Mucosa of stomach (tissue), 1 donor: Measurements from ENCODE around the gene TRABD.
"Not testable (repeated sequence)": the region's sequence is repeated elsewhere in the genome, so short reads cannot be mapped to it uniquely, and the experiment has no call there.

Experiments
- H3K27me3 ChIP-seq: one replicate; pipeline ENCODE4 v1.7.0; 2013; ENCODE audit warnings: mild to moderate bottlenecking, low read length; ENCODE audit not compliant: control insufficient read depth, insufficient read depth
- H3K36me3 ChIP-seq: one replicate; pipeline ENCODE4 v1.7.0; 2013; ENCODE audit warnings: low read length; ENCODE audit not compliant: control insufficient read depth, insufficient read depth
- H3K4me1 ChIP-seq: one replicate; pipeline ENCODE4 v1.7.0; 2013; ENCODE audit warnings: mild to moderate bottlenecking, low read length; ENCODE audit not compliant: control insufficient read depth, insufficient read depth
- H3K4me3 ChIP-seq: one replicate; pipeline ENCODE4 v1.7.0; 2013; ENCODE audit warnings: low read length
- H3K9ac ChIP-seq: one replicate; pipeline ENCODE4 v1.7.0; 2013; ENCODE audit warnings: mild to moderate bottlenecking, low read length, moderate library complexity
- H3K9me3 ChIP-seq: one replicate; pipeline ENCODE4 v1.7.0; 2013; ENCODE audit warnings: mild to moderate bottlenecking, low read length, moderate library complexity; ENCODE audit not compliant: control insufficient read depth
- donor health status: Pancreatic carcinoma.

The TRABD gene

DNA sequence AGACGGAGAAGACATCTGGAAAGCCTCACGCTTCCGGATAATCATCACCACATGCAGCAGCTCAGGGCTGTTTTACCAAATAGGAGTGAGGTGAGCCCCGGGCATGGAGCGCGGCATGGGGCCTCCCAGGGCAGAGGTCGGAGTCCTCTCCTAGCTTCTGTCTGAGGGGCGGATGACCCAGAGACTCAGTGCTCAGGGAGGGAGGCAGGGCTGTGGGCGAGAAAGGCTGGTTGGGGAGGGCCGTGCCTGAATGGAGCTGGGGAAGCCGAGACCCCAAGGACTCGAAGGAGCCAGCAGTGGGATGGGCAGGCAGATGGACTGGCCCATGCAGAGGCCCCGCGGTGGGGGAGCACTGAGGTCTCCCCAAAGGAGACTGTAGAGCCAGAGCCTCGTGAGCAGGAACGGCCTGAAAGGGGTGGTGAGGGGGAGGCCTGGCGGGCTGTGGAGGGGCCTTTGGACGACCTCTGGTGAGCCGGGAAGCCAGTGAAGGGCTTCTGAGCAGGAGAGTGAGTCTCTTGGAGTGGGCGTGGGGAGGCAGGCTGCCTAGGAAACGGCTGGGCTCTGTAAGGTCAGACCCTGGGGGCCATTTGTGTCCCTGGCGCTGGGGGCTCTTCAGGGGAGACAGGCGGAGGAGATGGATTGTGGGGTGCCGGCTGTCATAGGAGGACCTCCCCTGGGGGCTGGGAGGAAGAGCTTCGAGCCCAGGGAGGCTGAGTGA, 39.8 kb upstream of the TRABD start:
- H3K4me1 ChIP-seq: no peaks in the 10 kb centered on the region
- no peaks in the 10 kb centered on the region for H3K36me3 ChIP-seq
- peaks cover 6% of the 10 kb centered on the region for H3K27me3 ChIP-seq
- no peak overlapping the region for H3K4me3 ChIP-seq
- no peaks in the 10 kb centered on the region for H3K9me3 ChIP-seq
- H3K9ac ChIP-seq: no peak overlapping the region

DNA sequence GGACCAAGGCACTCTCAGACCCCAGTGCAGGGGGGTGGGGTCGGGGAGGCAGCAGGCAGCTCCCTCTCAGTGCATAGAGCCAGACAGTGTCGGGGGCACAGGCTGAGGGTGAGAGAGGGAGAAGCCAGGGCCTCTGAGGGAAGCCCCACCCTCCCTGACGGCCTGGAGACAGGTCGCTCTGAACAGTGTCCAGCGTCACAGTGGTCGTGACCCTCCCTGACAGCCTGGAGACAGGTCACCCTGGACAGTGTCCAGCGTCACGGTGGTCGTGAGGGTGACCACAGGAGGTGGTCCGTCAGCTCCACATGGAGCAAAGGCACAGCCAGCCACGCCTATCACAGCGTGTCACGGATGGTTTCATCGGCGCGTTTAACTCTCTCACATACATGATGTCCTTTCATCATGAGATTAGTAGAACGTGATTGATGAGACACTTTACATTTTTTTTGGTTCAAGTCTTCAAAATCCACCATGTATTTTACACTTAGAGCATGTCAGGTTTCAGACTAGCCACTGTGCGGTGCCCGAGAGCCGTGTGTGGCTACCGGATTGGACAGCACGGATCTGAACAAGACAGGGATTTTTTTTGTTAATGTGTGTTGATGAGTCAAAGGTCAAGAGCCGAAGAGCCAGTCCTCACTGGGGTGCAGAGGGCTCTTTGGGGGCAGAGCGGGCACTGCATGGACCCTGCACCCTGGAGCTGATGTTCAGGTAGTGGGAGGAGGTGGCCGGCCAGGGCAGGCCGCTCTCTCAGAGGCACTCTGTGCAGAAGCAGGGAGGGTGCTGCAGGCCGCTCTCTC, 39.1 kb upstream of the TRABD start:
- no peaks in the 10 kb centered on the region for H3K36me3 ChIP-seq
- no peaks in the 10 kb centered on the region for H3K9me3 ChIP-seq
- H3K9ac ChIP-seq: no peak overlapping the region
- no peaks in the 10 kb centered on the region for H3K4me1 ChIP-seq
- H3K27me3 ChIP-seq: peaks cover 6% of the 10 kb centered on the region
- no peak overlapping the region for H3K4me3 ChIP-seq

DNA sequence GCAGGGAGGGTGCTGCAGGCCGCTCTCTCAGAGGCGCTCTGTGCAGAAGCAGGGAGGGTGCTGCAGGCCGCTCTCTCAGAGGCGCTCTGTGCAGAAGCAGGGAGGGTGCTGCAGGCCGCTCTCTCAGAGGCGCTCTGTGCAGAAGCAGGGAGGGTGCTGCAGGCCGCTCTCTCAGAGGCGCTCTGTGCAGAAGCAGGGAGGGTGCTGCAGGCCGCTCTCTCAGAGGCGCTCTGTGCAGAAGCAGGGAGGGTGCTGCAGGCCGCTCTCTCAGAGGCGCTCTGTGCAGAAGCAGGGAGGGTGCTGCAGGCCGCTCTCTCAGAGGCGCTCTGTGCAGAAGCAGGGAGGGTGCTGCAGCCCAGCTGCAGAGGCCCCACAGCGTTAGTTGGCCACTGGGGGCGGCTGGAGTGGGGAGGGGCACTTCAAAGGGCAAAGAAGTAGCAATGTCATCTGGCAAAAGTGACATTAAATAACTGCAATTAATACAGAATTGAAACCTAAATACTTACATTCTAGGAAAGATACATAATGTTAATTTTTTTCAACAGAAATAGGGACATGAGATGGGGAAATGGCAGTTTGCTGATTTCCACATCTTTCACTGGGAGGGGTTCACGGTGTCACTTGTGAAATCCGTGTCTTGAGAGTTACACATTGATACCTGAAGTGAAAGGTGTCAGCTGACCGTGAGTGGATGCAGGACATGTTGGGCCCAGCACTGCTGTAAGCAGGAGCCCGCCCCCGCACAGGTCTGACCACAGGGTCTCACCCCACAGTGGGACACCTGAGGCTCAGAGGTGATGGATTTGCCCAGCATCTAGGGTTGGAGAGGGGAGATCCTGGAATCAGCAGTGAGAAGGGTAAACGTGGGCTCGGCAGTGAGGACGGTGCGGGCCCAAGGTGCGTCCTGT, 38.2 kb upstream of the TRABD start:
- H3K9ac ChIP-seq, H3K27me3 ChIP-seq: not testable (repeated sequence)

DNA sequence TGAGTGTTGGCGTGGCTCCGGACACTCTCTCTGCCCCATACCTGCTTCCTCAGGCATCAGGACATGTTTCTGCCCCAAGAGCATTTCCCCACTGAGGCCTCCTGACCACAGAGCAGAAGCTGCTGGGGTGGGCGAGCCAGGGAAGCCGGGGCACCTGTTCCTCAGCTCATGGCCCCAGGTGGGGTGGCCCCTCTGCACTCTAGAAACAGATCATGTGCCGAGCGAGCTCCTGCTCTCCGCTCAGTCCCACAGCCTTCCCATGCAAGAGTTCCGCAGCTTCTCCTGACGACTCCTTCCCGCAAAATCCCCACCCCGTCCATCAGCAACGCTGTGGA, 37.6 kb upstream of the TRABD start:
- Histone ChIP-seq H3K36me3 (no peaks in the 10 kb centered on the region), H3K4me3 (no peak overlapping the region), H3K4me1 (no peaks in the 10 kb centered on the region), H3K9ac (no peak overlapping the region), H3K9me3 (no peaks in the 10 kb centered on the region), H3K27me3 (peaks cover 6% of the 10 kb centered on the region)

More for the DNA sequence above, 38.2 kb upstream of the TRABD start:
- not testable (repeated sequence) for H3K9me3 ChIP-seq, H3K4me1 ChIP-seq, H3K4me3 ChIP-seq, H3K36me3 ChIP-seq

DNA sequence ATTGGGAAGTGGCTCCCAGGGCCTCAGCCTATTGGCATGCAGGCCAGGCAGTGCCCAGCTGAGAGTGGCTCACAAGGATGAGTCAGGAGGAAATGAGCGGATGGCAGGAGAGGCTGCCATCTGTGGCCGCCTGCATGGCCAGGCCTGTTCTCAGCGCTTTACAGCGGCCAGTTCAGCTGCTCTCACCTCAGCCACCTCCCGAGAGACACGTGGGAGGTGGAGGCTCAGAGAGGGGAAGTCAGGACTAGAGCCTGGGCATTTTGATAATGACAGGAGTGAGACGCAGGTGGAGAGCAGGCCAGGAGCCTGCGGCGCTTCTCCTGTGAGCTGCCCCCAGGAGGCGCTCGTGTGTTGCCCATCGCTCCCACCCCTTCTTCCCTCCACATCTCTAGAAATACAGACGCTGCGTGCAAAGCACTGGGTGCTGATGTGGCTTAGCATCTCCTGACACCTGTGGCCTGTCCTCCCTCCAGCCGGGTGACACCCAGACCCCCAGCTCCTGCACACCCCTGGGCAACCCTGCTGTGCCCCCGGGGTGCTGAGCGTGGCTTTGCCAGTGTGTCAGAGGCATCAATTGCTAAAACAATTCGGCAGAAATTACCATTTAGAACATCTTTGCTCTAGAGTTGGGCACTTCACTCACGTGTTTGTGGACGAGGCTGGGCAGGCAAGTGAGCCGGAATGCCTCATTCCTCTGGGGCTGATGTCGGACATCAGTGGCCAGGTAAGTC, 36.6 kb upstream of the TRABD start:
- H3K4me1 ChIP-seq: no peaks in the 10 kb centered on the region
- H3K9me3 ChIP-seq: no peaks in the 10 kb centered on the region
- H3K27me3 ChIP-seq: peaks cover 6% of the 10 kb centered on the region
- no peak overlapping the region for H3K9ac ChIP-seq
- no peak overlapping the region for H3K4me3 ChIP-seq
- H3K36me3 ChIP-seq: no peaks in the 10 kb centered on the region

DNA sequence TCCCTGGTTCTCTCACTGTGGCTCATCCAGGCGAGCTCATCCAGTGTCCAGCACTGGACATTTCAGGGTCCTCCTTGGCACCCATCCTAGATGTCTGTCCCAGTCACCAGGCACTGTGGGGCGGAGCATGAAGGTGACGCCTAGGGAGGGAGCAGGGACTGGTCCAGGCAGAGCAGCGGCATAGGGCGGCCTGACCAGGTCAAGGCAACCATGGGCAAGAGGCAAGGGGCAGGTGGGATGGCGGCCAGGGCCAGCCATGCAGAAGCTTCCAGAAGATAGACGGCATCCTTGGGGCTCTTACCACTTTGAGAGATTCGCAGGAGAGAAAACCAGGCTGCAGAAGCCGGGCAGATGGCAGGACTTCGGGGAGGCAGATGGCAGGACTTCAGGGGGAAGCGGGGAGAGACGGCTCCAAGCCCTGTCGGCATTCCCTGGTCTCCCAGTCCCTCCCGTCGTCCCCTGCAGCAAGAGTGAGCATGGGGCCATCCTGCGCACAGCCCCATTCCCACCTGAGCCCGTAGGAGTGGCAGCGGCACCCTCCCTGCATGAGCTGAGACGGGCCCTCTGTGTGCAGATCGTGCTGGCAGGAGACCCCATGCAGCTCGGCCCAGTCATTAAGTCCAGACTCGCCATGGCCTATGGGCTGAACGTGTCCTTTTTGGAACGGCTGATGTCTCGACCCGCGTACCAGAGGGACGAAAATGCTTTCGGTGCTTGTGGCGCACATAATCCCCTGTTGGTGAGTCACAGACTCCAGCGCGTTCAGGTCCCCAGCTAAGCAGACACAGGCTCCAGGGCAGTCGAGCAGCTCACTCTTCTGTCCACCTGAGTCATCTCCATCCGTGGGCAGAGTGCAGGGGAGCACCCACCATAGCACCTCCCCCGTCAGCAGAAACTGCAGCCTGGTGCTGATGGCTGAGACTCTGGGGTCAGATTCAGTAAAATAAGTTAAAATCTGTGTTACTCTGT, 35.3 kb upstream of the TRABD start:
- Histone ChIP-seq H3K9ac (no peak overlapping the region), H3K4me1 (no peaks in the 10 kb centered on the region), H3K27me3 (peaks cover 6% of the 10 kb centered on the region), H3K36me3 (no peaks in the 10 kb centered on the region), H3K9me3 (no peaks in the 10 kb centered on the region), H3K4me3 (no peak overlapping the region)

DNA sequence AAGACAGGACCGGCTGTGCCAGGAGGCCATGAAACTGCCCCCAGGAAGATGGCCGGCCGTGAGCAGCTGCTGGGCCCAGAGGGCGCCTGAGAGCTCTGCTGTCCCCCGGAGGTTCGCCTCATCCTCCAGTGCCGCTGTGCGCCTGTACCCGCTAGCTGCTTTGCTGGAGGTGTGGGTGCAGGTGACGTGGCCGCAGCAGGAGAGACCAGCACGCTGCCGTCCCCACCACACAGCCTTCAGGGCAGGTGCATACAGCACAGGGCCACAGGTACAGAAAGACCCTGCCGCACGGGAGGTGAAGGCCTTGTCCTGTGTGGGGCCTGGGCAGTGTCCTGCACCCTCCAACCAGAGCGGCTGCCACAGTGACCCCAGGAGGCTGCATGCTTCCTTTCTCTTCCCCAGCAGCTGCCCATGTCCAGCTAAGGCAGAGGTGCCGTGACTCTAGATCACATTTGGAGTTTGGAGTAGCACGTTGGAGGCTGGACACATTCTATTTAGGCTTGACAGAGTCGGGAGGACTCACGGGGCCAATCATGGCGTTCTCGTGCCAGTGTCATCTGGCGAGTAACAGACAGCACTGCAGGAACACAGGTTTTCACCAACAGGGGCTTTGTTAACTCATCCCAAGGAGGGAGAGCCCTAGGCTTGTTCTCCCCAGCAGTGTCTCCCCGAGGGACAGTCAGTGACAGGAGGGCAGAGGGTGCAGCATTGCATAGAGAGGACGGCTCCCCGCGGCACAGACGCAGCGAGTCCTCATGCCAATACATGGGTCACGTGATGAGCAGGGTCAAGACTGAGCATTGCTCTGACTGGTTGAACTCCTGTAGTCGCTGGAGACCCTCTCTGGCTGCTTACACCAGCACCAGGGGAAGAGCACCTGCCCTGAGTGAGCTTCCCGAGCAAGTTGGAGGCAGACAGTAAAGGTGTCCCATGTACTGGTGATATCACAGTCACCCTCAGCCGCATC, 33.9 kb upstream of the TRABD start:
- no peak overlapping the region for H3K4me3 ChIP-seq
- H3K36me3 ChIP-seq: no peaks in the 10 kb centered on the region
- peaks cover 6% of the 10 kb centered on the region for H3K27me3 ChIP-seq
- no peaks in the 10 kb centered on the region for H3K4me1 ChIP-seq
- H3K9me3 ChIP-seq: no peaks in the 10 kb centered on the region
- H3K9ac ChIP-seq: no peak overlapping the region

DNA sequence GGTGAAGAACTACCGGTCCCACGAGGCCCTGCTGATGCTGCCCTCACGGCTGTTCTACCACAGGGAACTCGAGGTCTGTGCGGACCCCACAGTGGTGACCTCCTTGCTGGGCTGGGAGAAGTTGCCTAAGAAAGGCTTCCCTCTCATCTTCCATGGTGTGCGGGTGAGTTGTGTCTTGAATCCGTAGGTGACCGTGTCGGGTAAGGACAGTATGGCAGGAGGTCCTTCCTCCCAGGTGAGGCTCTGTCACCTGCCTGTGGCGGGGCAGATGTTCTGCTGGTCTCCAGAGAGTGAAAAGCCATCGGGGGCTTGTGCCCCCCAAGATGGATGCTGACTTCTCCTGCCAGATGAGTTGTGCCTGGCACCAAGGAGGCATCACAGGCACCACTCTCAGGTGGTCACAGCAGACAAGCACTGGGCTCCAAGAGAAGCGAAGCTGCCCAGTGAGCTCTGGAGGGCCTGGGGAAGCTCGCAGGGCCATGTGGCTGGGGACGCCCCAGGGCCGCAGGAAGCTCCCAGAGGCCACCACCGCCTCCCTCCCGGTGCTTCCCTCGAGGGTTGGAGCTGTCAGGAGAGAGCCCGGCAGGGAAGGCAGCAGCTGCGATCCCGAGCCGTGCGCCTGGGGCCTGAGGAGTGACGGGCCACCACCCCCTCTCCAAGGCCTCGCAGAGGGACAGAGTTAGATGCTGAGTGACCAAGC, 32.5 kb upstream of the TRABD start:
- Histone ChIP-seq H3K27me3 (peaks cover 11% of the 10 kb centered on the region), H3K4me3 (no peak overlapping the region), H3K4me1 (peaks cover 5% of the 10 kb centered on the region), H3K9ac (no peak overlapping the region), H3K9me3 (no peaks in the 10 kb centered on the region), H3K36me3 (no peaks in the 10 kb centered on the region)

DNA sequence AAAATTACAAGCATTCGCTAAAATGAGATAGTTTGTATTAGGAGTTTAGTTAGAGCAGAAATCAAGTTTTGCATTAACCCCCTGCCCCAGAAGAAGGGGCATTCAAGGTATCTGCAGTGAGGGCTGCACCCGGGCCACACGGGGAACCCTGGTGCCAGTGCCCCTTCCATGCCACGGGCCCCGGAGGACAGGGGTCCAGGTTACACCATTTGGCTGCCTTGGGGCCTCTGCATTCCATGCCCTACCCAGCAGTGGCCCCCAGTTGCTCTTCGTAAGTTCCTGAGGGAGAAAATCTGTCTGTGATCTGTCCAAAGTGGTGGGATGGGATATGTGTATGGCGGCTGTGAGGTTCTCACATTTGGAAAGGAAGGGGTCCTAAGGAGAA, 32.0 kb upstream of the TRABD start:
- no peaks in the 10 kb centered on the region for H3K36me3 ChIP-seq
- no peaks in the 10 kb centered on the region for H3K9me3 ChIP-seq
- H3K27me3 ChIP-seq: peaks cover 11% of the 10 kb centered on the region
- H3K4me3 ChIP-seq: no peak overlapping the region
- H3K9ac ChIP-seq: no peak overlapping the region
- peaks cover 8% of the 10 kb centered on the region for H3K4me1 ChIP-seq
